T-helper 1 cell treated with Interleukin-12 subunit alpha and Interleukin-12 subunit beta and Interleukin-4 antibody, amounts not matched to agents 30 μg/mL and 1 μg/mL, for 36 hours (primary cell): ENCODE measurements around the gene LY9.
"Not testable (repeated sequence)": the region's sequence is repeated elsewhere in the genome, so short reads cannot be mapped to it uniquely, and the experiment has no call there.

Experiments used
- H3K27ac Mint-ChIP-seq: one replicate; pipeline ENCODE4 v1.8.0; 2021; ENCODE audit warnings: mild to moderate bottlenecking, mixed read lengths
- H3K27me3 Mint-ChIP-seq: one replicate; pipeline ENCODE4 v1.8.0; 2021; ENCODE audit warnings: low read depth, mixed read lengths
- H3K36me3 Mint-ChIP-seq: one replicate; pipeline ENCODE4 v1.8.0; 2021; ENCODE audit warnings: low read depth, mixed read lengths
- H3K4me1 Mint-ChIP-seq: one replicate; pipeline ENCODE4 v1.8.0; 2021; ENCODE audit warnings: low read depth, mixed read lengths
- H3K4me3 Mint-ChIP-seq: one replicate; pipeline ENCODE4 v1.8.0; 2021; ENCODE audit warnings: mild to moderate bottlenecking, moderate library complexity, mixed read lengths
- H3K9me3 Mint-ChIP-seq: one replicate; pipeline ENCODE4 v1.8.0; 2021; ENCODE audit warnings: mixed read lengths

LY9 gene

GRCh38 chr1:160866001-160866694, 70.2 kb downstream of the LY9 start:
- H3K4me1 Mint-ChIP-seq, result peaks cover 19% of the 10 kb centered on the region
- no peak overlapping the region for H3K27ac Mint-ChIP-seq
- H3K36me3 Mint-ChIP-seq, result no peaks in the 10 kb centered on the region
- no peaks in the 10 kb centered on the region for H3K9me3 Mint-ChIP-seq
- H3K27me3 Mint-ChIP-seq, result peaks cover 3% of the 10 kb centered on the region
- H3K4me3 Mint-ChIP-seq, result no peak overlapping the region

DNA sequence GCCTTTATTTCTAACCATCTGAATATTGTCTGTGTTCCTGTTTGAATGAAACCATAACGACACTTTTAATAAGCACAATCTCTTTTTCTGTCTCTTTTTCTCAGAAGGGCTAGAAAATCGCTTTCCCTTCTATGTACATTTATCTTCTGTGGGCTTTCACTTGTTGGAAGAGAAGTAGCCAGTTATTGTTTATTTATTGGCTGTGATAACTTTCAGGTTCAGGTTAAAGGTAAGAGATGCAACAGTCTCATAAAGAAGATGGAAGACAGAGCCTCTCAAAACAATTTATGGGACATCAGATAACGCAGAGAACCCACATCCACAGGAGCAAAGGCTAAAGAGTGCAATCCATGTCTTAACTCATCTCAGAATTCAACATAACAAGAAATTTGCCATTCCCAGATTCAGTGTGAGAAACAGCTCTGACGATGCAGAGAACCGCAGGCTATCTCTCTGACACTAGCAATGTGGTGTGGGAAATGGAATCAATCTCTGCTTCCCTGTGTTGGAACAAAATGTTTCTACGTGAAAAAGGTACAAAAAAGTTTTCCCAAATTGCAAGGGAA, 70.8 kb downstream of the LY9 start:
- no peaks in the 10 kb centered on the region for H3K36me3 Mint-ChIP-seq
- H3K4me3 Mint-ChIP-seq, result no peak overlapping the region
- peaks cover 19% of the 10 kb centered on the region for H3K4me1 Mint-ChIP-seq
- H3K27ac Mint-ChIP-seq, result no peak overlapping the region
- H3K9me3 Mint-ChIP-seq, result no peaks in the 10 kb centered on the region
- no peaks in the 10 kb centered on the region for H3K27me3 Mint-ChIP-seq

DNA sequence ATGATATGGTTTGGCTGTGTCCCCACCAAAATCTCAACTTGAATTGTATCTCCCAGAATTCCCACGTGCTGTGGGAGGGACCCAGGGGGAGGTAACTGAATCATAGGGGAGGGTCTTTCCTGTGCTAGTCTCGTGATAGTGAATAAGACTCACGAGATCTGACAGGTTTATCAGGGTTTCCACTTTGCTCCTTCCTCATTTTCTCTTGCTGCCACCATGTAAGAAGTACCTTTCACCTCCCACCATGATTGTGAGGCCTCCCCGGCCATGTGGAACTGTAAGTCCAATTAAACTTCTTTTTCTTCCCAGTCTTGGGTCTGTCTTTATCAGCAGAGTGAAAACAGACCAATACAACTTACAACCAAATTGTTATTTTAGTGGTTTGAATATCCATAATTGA, 71.7 kb downstream of the LY9 start:
- not testable (repeated sequence) for H3K4me3 Mint-ChIP-seq, H3K27me3 Mint-ChIP-seq, H3K9me3 Mint-ChIP-seq, H3K36me3 Mint-ChIP-seq, H3K27ac Mint-ChIP-seq
- peaks cover 11% of the 10 kb centered on the region for H3K4me1 Mint-ChIP-seq

- no peaks in the 10 kb centered on the region for H3K9me3 Mint-ChIP-seq
- H3K27me3 Mint-ChIP-seq, result peaks cover under 1% of the 10 kb centered on the region
- H3K4me3 Mint-ChIP-seq, result no peak overlapping the region
- no peaks in the 10 kb centered on the region for H3K36me3 Mint-ChIP-seq
- H3K4me1 Mint-ChIP-seq, result peaks cover 8% of the 10 kb centered on the region
- H3K27ac Mint-ChIP-seq, result no peak overlapping the region
Measured at GRCh38 chr1:160868141-160868540, 72.2 kb downstream of the LY9 start.

- Mint-ChIP-seq H3K36me3 (no peaks in the 10 kb centered on the region), H3K27me3 (peaks cover 4% of the 10 kb centered on the region), H3K9me3 (no peaks in the 10 kb centered on the region), H3K4me3 (no peak overlapping the region), H3K27ac (no peak overlapping the region), H3K4me1 (peaks cover 12% of the 10 kb centered on the region)
Measured at GRCh38 chr1:160874935-160875334, 79.0 kb downstream of the LY9 start.

GRCh38 chr1:160875591-160875990, 79.6 kb downstream of the LY9 start:
- H3K4me3 Mint-ChIP-seq, H3K9me3 Mint-ChIP-seq, H3K27ac Mint-ChIP-seq, H3K27me3 Mint-ChIP-seq, H3K36me3 Mint-ChIP-seq: not testable (repeated sequence)
- peaks cover 12% of the 10 kb centered on the region for H3K4me1 Mint-ChIP-seq

- no peak overlapping the region for H3K4me3 Mint-ChIP-seq
- H3K27me3 Mint-ChIP-seq, result peaks cover 7% of the 10 kb centered on the region
- H3K9me3 Mint-ChIP-seq, result no peaks in the 10 kb centered on the region
- H3K36me3 Mint-ChIP-seq, result no peaks in the 10 kb centered on the region
- peaks cover 12% of the 10 kb centered on the region for H3K4me1 Mint-ChIP-seq
- H3K27ac Mint-ChIP-seq, result no peak overlapping the region
Measured at GRCh38 chr1:160876311-160876710, 80.3 kb downstream of the LY9 start.

DNA sequence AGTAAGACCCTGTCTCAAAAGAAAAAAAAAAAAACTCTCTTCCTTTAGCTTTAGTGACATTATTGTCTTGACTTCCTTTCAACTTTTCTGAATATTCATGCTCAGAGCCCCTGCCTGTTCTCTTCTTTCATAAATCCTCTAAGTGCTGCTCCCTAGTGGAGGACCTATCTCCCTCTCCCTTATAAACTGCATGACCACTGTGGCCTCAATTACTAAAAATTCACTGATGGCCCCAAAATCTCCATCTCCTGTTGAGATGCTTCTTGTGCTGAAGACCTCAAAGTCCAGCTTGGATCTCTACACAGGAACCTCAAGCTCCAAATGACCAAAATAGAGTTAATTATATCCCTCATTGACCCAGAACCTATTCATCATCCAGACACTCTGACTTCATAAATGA, 81.2 kb downstream of the LY9 start:
- Mint-ChIP-seq H3K4me1 (peaks cover 12% of the 10 kb centered on the region), H3K27me3 (peaks cover 7% of the 10 kb centered on the region), H3K36me3 (no peaks in the 10 kb centered on the region), H3K4me3 (no peak overlapping the region), H3K27ac (no peak overlapping the region), H3K9me3 (no peaks in the 10 kb centered on the region)
